ENCODE results near the gene CDK14. TPM values are rescaled to one million over a fixed set of nuclear protein-coding genes. Genes with fewer than 3 reads are reported as not detected.

Gene CDK14
- total RNA-seq, 4 donors from 2014 or later: 22.2 to 36.3 (median 28.6) TPM

DNA sequence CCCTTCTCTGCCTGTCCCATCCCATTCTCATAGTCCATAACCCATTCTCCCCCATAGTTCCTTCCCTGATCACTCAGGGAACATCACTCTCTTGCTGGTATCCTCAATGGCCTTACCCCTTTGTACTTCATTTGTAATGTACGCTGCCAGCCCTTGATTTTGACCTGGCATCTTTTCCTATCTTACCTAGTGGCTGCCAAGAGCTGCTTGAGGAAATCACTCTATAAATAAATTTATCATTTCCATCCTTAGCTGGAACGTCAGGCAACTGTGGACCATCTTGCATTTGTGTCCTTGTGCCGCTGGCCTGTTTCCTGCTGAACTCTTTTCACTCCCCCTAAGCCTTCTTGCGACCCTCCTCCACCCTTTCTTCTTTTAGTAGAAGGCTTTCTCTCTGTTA is 14.0 kb downstream of the CDK14 start:
- WGBS, 2 donors: 71 to 85% methylated on average over 4 of the region's 4 CpGs
- Histone ChIP-seq H3K9me3 (no peaks in the 10 kb centered on the region), H3K27me3 (no peaks in the 10 kb centered on the region)

DNA sequence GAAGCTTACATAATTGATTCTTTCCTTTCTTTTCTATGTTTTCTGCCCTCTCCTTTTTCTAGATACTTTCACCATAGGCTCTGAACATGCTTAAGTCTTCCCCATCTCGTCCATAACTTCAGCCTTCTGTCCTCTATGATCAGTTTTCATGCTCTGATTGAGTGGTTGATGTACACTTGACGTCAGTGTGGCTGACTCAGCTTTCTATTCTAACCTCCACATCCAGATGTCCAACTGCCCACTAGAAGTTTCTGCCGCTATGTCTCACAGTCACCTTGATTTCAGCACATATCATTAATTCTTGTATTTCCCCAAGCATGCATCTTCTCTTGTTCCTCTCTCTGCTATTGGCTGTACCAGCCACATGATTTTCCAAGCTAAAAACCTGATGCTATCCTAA is 15.0 kb downstream of the CDK14 start:
- Histone ChIP-seq H3K27me3 (no peaks in the 10 kb centered on the region), H3K4me3 (no peak overlapping the region), H3K36me3 (no peaks in the 10 kb centered on the region), H3K4me1 (peaks cover 0 to 5% (median 0%) of the 10 kb centered on the region in 4 donors), H3K9me3 (no peaks in the 10 kb centered on the region), H3K27ac (no peak overlapping the region)
- 79% methylated on average over 3 of the region's 3 CpGs for WGBS, 2 donors
- DNase-seq (ENCODE audit: low spot score in 2 of 2): no peak
- TF ChIP-seq POLR2A (IDR thresholded peaks at IDR 0.05) (no peak), EP300 (IDR thresholded peaks at IDR 0.05) (no peak)
- TF ChIP-seq, protein P1, sequence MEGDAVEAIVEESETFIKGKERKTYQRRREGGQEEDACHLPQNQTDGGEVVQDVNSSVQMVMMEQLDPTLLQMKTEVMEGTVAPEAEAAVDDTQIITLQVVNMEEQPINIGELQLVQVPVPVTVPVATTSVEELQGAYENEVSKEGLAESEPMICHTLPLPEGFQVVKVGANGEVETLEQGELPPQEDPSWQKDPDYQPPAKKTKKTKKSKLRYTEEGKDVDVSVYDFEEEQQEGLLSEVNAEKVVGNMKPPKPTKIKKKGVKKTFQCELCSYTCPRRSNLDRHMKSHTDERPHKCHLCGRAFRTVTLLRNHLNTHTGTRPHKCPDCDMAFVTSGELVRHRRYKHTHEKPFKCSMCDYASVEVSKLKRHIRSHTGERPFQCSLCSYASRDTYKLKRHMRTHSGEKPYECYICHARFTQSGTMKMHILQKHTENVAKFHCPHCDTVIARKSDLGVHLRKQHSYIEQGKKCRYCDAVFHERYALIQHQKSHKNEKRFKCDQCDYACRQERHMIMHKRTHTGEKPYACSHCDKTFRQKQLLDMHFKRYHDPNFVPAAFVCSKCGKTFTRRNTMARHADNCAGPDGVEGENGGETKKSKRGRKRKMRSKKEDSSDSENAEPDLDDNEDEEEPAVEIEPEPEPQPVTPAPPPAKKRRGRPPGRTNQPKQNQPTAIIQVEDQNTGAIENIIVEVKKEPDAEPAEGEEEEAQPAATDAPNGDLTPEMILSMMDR (IDR thresholded peaks at IDR 0.05): no peak

More for the DNA sequence above, 14.0 kb downstream of the CDK14 start:
- TF ChIP-seq, protein P1 (IDR thresholded peaks at IDR 0.05): no peak
- no peak for TF ChIP-seq POLR2A (IDR thresholded peaks at IDR 0.05)
- TF ChIP-seq EP300 (IDR thresholded peaks at IDR 0.05): no peak
- Histone ChIP-seq H3K4me1 (peaks cover 0 to 5% (median 0%) of the 10 kb centered on the region in 4 donors), H3K36me3 (no peaks in the 10 kb centered on the region), H3K4me3 (no peak overlapping the region), H3K27ac (no peak overlapping the region)
- DNase-seq (ENCODE audit: low spot score in 2 of 2): no peak

DNA sequence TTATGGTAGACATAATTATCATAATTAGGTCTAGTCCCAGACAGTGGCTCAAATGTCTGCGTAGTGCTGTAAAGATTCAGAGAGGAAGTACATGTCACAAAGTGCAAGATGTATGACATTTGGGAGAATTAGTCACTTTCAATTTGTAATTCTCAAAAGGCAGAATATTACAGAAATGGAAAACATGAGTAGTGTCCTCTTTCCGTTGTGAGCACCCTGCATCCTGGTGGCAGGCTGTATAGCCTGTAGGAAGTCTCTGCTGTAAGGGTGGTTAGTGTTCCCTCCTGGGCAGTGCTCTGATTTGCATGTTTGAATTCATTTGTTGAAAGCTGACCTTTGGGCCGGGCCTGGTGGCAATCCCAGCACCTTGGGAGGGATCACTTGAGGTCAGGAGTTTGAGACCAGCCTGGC is 17.0 kb downstream of the CDK14 start:
- Histone ChIP-seq H3K4me3 (no peak overlapping the region), H3K27ac (no peak overlapping the region), H3K36me3 (no peaks in the 10 kb centered on the region), H3K9me3 (no peaks in the 10 kb centered on the region), H3K27me3 (no peaks in the 10 kb centered on the region), H3K4me1 (peaks cover 0 to 5% (median 0%) of the 10 kb centered on the region in 4 donors)
- TF ChIP-seq EP300 (IDR thresholded peaks at IDR 0.05): no peak
- TF ChIP-seq, protein P1 (IDR thresholded peaks at IDR 0.05): no peak
- TF ChIP-seq POLR2A (IDR thresholded peaks at IDR 0.05): no peak
- WGBS, 2 donors: 53 to 61% methylated on average over 3 of the region's 3 CpGs
- no peak for DNase-seq (ENCODE audit: low spot score in 2 of 2)

DNA sequence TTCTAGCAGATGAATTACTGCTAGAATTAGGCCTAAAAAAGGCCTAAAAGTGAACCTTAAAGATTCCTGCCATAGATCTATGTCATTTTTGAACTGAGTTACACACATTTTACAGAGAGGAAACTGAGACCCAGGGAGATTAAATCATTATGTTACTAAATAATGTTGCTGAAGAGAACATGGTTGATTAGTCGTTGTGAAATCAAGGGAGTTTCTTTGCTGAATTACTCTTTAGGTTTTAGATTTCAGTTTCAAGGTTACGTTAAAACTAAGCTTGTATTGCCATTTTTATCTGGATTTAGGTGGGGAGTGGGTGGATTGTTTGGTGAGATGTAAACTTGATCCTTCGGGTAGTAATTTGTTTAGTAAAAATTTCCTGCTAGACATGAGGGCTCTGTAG is 21.3 kb downstream of the CDK14 start:
- WGBS, 2 donors: 73 to 90% methylated on average over 3 of the region's 3 CpGs
- no peak overlapping the region for H3K4me3 ChIP-seq
- TF ChIP-seq, protein P1 (IDR thresholded peaks at IDR 0.05): no peak
- TF ChIP-seq POLR2A (IDR thresholded peaks at IDR 0.05): no peak
- H3K36me3 ChIP-seq: no peaks in the 10 kb centered on the region
- no peaks in the 10 kb centered on the region for H3K9me3 ChIP-seq
- H3K27ac ChIP-seq: no peak overlapping the region
- peaks cover 0 to 13% (median 4%) of the 10 kb centered on the region in 4 donors for H3K4me1 ChIP-seq
- H3K27me3 ChIP-seq: no peaks in the 10 kb centered on the region
- DNase-seq (ENCODE audit: low spot score in 2 of 2): no peak

DNA sequence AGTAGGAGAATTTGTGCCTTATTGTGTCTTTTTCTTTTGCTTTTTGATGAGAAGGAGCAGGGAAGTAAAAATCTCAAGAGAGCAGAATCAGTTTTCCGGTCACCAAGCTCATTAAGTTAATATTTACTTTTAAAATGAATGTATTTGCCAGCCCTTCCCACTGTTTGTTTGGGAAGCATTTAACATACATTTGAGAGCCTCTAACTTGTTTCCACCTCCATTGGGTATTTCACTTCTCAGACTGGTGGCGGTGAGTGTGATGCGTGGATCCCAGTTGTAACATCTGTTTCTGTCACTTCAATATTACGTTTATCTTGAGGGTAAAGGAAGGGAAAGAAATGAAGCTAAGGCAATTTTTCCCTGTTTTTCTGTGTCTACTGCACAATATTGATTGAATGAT is 22.8 kb downstream of the CDK14 start:
- DNase-seq (ENCODE audit: low spot score in 2 of 2): no peak
- Histone ChIP-seq H3K27me3 (no peaks in the 10 kb centered on the region), H3K4me1 (peaks cover 0 to 16% (median 7%) of the 10 kb centered on the region in 4 donors), H3K36me3 (no peaks in the 10 kb centered on the region), H3K4me3 (no peak overlapping the region), H3K9me3 (no peaks in the 10 kb centered on the region), H3K27ac (no peak overlapping the region)
- no peak for TF ChIP-seq EP300 (IDR thresholded peaks at IDR 0.05)
- TF ChIP-seq, protein P1 (IDR thresholded peaks at IDR 0.05): no peak
- TF ChIP-seq POLR2A (IDR thresholded peaks at IDR 0.05): no peak
- 81 to 82% methylated on average over 4 of the region's 4 CpGs for WGBS, 2 donors
